ENCODE data around the gene MACC1. TPM values are rescaled to one million over a fixed set of nuclear protein-coding genes. Genes with fewer than 3 reads are reported as not detected.
A peak's percentile ranks its signal among the peaks of the same experiment; 100 is the strongest.

MACC1 gene
- total and polyA plus RNA-seq, 2 experiments from 2014 or later = 3.4 to 13.4 TPM

DNA sequence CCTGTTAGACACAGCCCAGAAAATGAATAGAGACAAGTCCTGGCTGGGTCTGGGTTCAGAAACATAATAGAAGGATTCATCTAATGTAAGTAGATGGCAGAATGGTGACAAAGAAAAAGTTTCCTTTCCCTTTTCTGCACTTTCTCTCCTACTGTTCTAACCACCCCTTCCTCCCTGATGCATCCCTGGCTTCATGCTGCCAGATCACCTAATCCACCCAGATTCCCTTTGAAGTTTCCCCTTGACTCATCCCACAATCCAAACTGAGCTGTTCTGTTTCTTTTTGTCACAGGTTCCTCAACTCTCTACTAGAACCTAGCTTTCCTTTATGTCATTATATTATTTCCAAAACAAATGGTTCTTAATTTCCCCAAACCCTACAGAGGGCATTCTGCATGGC is 1.1 kb upstream of the MACC1 start:
- no peak overlapping the region for H3K4me3 ChIP-seq
- no peaks in the 10 kb centered on the region for H3K79me2 ChIP-seq (replicated peaks; ENCODE audit: insufficient read depth)
- peaks cover 3% of the 10 kb centered on the region; the same call in 1 of the 3 replicates for H3K9me3 Mint-ChIP-seq
- H3K36me3 Mint-ChIP-seq (ENCODE audit: low read depth) = peaks cover 7% of the 10 kb centered on the region; the same call in 2 of the 3 replicates
- no peak overlapping the region for H2AFZ ChIP-seq
- H3K27me3 ChIP-seq (ENCODE audit: insufficient read depth) = no peaks in the 10 kb centered on the region
- peak overlapping the region; percentile 0; the same call in 1 of the 2 replicates for H3K4me2 ChIP-seq
- peak overlapping the region; percentile 99 for H3K27ac Mint-ChIP-seq
- no peaks in the 10 kb centered on the region for H3K36me3 ChIP-seq (ENCODE audit: insufficient read depth)
- peak; percentile 16 for ATAC-seq
- no peaks in the 10 kb centered on the region for H4K20me1 ChIP-seq (replicated peaks; ENCODE audit: insufficient read depth)
- TF ChIP-seq, protein P1, sequence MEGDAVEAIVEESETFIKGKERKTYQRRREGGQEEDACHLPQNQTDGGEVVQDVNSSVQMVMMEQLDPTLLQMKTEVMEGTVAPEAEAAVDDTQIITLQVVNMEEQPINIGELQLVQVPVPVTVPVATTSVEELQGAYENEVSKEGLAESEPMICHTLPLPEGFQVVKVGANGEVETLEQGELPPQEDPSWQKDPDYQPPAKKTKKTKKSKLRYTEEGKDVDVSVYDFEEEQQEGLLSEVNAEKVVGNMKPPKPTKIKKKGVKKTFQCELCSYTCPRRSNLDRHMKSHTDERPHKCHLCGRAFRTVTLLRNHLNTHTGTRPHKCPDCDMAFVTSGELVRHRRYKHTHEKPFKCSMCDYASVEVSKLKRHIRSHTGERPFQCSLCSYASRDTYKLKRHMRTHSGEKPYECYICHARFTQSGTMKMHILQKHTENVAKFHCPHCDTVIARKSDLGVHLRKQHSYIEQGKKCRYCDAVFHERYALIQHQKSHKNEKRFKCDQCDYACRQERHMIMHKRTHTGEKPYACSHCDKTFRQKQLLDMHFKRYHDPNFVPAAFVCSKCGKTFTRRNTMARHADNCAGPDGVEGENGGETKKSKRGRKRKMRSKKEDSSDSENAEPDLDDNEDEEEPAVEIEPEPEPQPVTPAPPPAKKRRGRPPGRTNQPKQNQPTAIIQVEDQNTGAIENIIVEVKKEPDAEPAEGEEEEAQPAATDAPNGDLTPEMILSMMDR (conservative IDR thresholded peaks at IDR 0.05; ENCODE audit: low read depth in 2 of 2) = no peak
- TF ChIP-seq, protein P2, sequence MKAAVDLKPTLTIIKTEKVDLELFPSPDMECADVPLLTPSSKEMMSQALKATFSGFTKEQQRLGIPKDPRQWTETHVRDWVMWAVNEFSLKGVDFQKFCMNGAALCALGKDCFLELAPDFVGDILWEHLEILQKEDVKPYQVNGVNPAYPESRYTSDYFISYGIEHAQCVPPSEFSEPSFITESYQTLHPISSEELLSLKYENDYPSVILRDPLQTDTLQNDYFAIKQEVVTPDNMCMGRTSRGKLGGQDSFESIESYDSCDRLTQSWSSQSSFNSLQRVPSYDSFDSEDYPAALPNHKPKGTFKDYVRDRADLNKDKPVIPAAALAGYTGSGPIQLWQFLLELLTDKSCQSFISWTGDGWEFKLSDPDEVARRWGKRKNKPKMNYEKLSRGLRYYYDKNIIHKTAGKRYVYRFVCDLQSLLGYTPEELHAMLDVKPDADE (IDR thresholded peaks at IDR 0.05) = no peak
- TF ChIP-seq EZH2 (IDR thresholded peaks at IDR 0.05; ENCODE audit: low read depth, unreplicated experiment) = no peak
- TF ChIP-seq, protein P3, sequence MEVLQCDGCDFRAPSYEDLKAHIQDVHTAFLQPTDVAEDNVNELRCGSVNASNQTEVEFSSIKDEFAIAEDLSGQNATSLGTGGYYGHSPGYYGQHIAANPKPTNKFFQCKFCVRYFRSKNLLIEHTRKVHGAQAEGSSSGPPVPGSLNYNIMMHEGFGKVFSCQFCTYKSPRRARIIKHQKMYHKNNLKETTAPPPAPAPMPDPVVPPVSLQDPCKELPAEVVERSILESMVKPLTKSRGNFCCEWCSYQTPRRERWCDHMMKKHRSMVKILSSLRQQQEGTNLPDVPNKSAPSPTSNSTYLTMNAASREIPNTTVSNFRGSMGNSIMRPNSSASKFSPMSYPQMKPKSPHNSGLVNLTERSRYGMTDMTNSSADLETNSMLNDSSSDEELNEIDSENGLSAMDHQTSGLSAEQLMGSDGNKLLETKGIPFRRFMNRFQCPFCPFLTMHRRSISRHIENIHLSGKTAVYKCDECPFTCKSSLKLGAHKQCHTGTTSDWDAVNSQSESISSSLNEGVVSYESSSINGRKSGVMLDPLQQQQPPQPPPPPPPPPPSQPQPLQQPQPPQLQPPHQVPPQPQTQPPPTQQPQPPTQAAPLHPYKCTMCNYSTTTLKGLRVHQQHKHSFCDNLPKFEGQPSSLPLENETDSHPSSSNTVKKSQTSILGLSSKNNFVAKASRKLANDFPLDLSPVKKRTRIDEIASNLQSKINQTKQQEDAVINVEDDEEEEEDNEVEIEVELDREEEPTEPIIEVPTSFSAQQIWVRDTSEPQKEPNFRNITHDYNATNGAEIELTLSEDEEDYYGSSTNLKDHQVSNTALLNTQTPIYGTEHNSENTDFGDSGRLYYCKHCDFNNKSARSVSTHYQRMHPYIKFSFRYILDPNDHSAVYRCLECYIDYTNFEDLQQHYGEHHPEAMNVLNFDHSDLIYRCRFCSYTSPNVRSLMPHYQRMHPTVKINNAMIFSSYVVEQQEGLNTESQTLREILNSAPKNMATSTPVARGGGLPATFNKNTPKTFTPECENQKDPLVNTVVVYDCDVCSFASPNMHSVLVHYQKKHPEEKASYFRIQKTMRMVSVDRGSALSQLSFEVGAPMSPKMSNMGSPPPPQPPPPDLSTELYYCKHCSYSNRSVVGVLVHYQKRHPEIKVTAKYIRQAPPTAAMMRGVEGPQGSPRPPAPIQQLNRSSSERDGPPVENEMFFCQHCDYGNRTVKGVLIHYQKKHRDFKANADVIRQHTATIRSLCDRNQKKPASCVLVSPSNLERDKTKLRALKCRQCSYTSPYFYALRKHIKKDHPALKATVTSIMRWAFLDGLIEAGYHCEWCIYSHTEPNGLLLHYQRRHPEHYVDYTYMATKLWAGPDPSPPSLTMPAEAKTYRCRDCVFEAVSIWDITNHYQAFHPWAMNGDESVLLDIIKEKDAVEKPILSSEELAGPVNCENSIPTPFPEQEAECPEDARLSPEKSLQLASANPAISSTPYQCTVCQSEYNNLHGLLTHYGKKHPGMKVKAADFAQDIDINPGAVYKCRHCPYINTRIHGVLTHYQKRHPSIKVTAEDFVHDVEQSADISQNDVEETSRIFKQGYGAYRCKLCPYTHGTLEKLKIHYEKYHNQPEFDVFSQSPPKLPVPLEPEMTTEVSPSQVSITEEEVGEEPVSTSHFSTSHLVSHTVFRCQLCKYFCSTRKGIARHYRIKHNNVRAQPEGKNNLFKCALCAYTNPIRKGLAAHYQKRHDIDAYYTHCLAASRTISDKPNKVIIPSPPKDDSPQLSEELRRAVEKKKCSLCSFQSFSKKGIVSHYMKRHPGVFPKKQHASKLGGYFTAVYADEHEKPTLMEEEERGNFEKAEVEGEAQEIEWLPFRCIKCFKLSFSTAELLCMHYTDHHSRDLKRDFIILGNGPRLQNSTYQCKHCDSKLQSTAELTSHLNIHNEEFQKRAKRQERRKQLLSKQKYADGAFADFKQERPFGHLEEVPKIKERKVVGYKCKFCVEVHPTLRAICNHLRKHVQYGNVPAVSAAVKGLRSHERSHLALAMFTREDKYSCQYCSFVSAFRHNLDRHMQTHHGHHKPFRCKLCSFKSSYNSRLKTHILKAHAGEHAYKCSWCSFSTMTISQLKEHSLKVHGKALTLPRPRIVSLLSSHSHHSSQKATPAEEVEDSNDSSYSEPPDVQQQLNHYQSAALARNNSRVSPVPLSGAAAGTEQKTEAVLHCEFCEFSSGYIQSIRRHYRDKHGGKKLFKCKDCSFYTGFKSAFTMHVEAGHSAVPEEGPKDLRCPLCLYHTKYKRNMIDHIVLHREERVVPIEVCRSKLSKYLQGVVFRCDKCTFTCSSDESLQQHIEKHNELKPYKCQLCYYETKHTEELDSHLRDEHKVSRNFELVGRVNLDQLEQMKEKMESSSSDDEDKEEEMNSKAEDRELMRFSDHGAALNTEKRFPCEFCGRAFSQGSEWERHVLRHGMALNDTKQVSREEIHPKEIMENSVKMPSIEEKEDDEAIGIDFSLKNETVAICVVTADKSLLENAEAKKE (CRISPR knock-in tag; IDR thresholded peaks at IDR 0.05) = no peak
- TF ChIP-seq NANOG (IDR thresholded peaks at IDR 0.05; ENCODE audit: borderline replicate concordance) = no peak
- no peak for TF ChIP-seq ZNF114 (CRISPR knock-in tag; IDR thresholded peaks at IDR 0.05)
- TF ChIP-seq CREB1 (CRISPR knock-in tag; IDR thresholded peaks at IDR 0.05; ENCODE audit: low read depth) = no peak
- TF ChIP-seq ZNF331 (CRISPR knock-in tag; IDR thresholded peaks at IDR 0.05; ENCODE audit: low read depth) = no peak
- TF ChIP-seq EZH2phosphoT487 (IDR thresholded peaks at IDR 0.05; ENCODE audit: unreplicated experiment) = no peak
- TF ChIP-seq JUNB (IDR thresholded peaks at IDR 0.05; ENCODE audit: unreplicated experiment) = no peak
- no peak for TF ChIP-seq STAT1 (IDR thresholded peaks at IDR 0.05; ENCODE audit: unreplicated experiment)
- TF ChIP-seq, protein P4, sequence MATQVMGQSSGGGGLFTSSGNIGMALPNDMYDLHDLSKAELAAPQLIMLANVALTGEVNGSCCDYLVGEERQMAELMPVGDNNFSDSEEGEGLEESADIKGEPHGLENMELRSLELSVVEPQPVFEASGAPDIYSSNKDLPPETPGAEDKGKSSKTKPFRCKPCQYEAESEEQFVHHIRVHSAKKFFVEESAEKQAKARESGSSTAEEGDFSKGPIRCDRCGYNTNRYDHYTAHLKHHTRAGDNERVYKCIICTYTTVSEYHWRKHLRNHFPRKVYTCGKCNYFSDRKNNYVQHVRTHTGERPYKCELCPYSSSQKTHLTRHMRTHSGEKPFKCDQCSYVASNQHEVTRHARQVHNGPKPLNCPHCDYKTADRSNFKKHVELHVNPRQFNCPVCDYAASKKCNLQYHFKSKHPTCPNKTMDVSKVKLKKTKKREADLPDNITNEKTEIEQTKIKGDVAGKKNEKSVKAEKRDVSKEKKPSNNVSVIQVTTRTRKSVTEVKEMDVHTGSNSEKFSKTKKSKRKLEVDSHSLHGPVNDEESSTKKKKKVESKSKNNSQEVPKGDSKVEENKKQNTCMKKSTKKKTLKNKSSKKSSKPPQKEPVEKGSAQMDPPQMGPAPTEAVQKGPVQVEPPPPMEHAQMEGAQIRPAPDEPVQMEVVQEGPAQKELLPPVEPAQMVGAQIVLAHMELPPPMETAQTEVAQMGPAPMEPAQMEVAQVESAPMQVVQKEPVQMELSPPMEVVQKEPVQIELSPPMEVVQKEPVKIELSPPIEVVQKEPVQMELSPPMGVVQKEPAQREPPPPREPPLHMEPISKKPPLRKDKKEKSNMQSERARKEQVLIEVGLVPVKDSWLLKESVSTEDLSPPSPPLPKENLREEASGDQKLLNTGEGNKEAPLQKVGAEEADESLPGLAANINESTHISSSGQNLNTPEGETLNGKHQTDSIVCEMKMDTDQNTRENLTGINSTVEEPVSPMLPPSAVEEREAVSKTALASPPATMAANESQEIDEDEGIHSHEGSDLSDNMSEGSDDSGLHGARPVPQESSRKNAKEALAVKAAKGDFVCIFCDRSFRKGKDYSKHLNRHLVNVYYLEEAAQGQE (IDR thresholded peaks at IDR 0.05; ENCODE audit: unreplicated experiment) = no peak
- TF ChIP-seq POLR2AphosphoS5 (IDR thresholded peaks at IDR 0.05; ENCODE audit: low read depth) = no peak
- peaks cover 5% of the 10 kb centered on the region for H3K27me3 Mint-ChIP-seq (ENCODE audit: insufficient read depth, low read depth, poor library complexity)
- peak overlapping the region; percentile 71 for H3K4me3 Mint-ChIP-seq
- peak overlapping the region; percentile 45; the same call in 1 of the 2 replicates for H3K27ac ChIP-seq (ENCODE audit: low read depth)
- peaks cover 13% of the 10 kb centered on the region; the same call in 1 of the 2 replicates for H3K4me1 ChIP-seq (ENCODE audit: insufficient read depth)
- peak; percentile 30 for DNase-seq (ENCODE audit: low spot score)
- H3F3A ChIP-seq (replicated peaks; ENCODE audit: low read depth) = no peaks in the 10 kb centered on the region
- H3K4me1 Mint-ChIP-seq = peaks cover 36% of the 10 kb centered on the region
- no peaks in the 10 kb centered on the region for H3K9me2 ChIP-seq (ENCODE audit: insufficient read depth)

All from GM23338 (cell line).